ENCODE measurements around the gene OVAAL. TPM values are rescaled to one million over a fixed set of nuclear protein-coding genes. Genes with fewer than 3 reads are reported as not detected.

OVAAL gene
- total and polyA plus RNA-seq, 2 of the 4 experiments (the other 2 are of a cell fraction), result not detected

GRCh38 chr1:180571060-180571831 is 12.5 kb downstream of the OVAAL start:
- H3K4me3 ChIP-seq (ENCODE audit: insufficient read depth, low read depth, low read length), result no peak overlapping the region
- H4K8ac ChIP-seq (ENCODE audit: low read depth in 2 of 2, low read length in 2 of 2), result peak overlapping the region in 1 of 2 experiments; percentile 56; a peak in 1 of 4 replicates
- no peaks in the 10 kb centered on the region for H4K20me1 ChIP-seq (ENCODE audit: insufficient read depth, low read length)
- no CpG with 5 or more reads among the region's 5 CpGs for WGBS, 2 experiments (ENCODE audit: extremely low coverage in 2 of 2, insufficient read length in 1 of 2)
- intact Hi-C loops (cut with micrococcal nuclease) (loop anchor here (1.0 kb wide), 1 partner anchor 35 kb away; no protein-coding TSS in a partner anchor), dilution Hi-C loops (cut with HindIII; ENCODE audit: low sequenced_read_pairs, unreplicated experiment) (no loop called here), in situ Hi-C loops (cut with MboI; ENCODE audit: low sequenced_read_pairs) (no loop called here)
- ChIA-PET POLR2A (ENCODE audit: unreplicated experiment) (no interaction called here), CTCF (no interaction called here)
- peaks cover 3% of the 10 kb centered on the region; the same call in 1 of the 2 replicates for H3K4me1 ChIP-seq (ENCODE audit: control insufficient read depth, insufficient read depth, low read length)
- peak overlapping the region; percentile 81 for H3K4ac ChIP-seq (ENCODE audit: low read depth, low read length)
- no peak overlapping the region for H3K9ac ChIP-seq (ENCODE audit: low read depth, low read length)
- peak overlapping the region; percentile 52 for H2BK5ac ChIP-seq (ENCODE audit: low read depth, low read length, poor library complexity, severe bottlenecking)
- ATAC-seq (ENCODE audit: low read depth), result no peak
- H3K27me3 ChIP-seq (ENCODE audit: control insufficient read depth, insufficient read depth, low read length), result no peaks in the 10 kb centered on the region
- peak overlapping the region; percentile 72; the same call in 1 of the 3 replicates for H2BK15ac ChIP-seq (ENCODE audit: low read depth, low read length)
- no peaks in the 10 kb centered on the region for H3K79me1 ChIP-seq (ENCODE audit: low read depth in 1 of 2, low read length in 2 of 2)
- H2BK20ac ChIP-seq (ENCODE audit: low read depth, low read length), result peak overlapping the region; percentile 81
- peak overlapping the region; percentile 73 for H2AFZ ChIP-seq (replicated peaks; ENCODE audit: low read length, poor library complexity)
- H2AK9ac ChIP-seq (replicated peaks; ENCODE audit: low read depth, low read length, poor library complexity), result no peak overlapping the region
- peak; percentile 41 for DNase-seq
- peak overlapping the region; percentile 71; the same call in 1 of the 2 replicates for H3K18ac ChIP-seq (ENCODE audit: low read depth, low read length)
- no peaks in the 10 kb centered on the region for H3K9me3 ChIP-seq (ENCODE audit: control insufficient read depth, insufficient read depth, low read length)
- no peak overlapping the region for H3K27ac ChIP-seq (ENCODE audit: insufficient read depth, low read length)
- H2BK120ac ChIP-seq (ENCODE audit: low read depth, low read length), result peak overlapping the region; percentile 74; the same call in 1 of the 2 replicates
- H3K36me3 ChIP-seq (ENCODE audit: control insufficient read depth, insufficient read depth, low read length), result no peaks in the 10 kb centered on the region
- BruUV-seq (replicated peaks), result no TSS peak
- H3K23ac ChIP-seq (ENCODE audit: low read depth, low read length), result peak overlapping the region; percentile 16; the same call in 1 of the 2 replicates
- peak overlapping the region; percentile 79; the same call in 1 of the 2 replicates for H2AK5ac ChIP-seq (ENCODE audit: low read depth, low read length)
- no peak for TF ChIP-seq SMC3 (IDR thresholded peaks at IDR 0.05; ENCODE audit: low read depth, low read length)
- no peak for TF ChIP-seq CHD1 (IDR thresholded peaks at IDR 0.05; ENCODE audit: low read depth, low read length)
- no peak overlapping the region; the same call in 1 of the 2 replicates for H3K4me2 ChIP-seq (ENCODE audit: low read depth, low read length)
- peaks cover 4% of the 10 kb centered on the region for H3K9me1 ChIP-seq (ENCODE audit: insufficient read depth, low read length)
- H3K56ac ChIP-seq (ENCODE audit: extremely low read depth, insufficient read depth, low read length), result no peak overlapping the region
- peak overlapping the region; percentile 87 for H3K14ac ChIP-seq (replicated peaks; ENCODE audit: low read depth, low read length)
- H4K91ac ChIP-seq (ENCODE audit: insufficient read depth, low read depth, low read length), result peak overlapping the region; percentile 12; the same call in 1 of the 2 replicates
- H4K5ac ChIP-seq (ENCODE audit: low read depth, low read length), result no peak overlapping the region

Measured in IMR-90 (cell line).